HCT116 (cell line): Measurements from ENCODE around the gene ALDH1L1. TPM values are rescaled to one million over a fixed set of nuclear protein-coding genes. Genes with fewer than 3 reads are reported as not detected.

Experiments used
- ATAC-seq: fragments of 200-7000 bp; cut with Tn5 transposase; 2 replicates; pipeline ENCODE4 v1.9.1; 2020; ENCODE audit warnings: mild to moderate bottlenecking, moderate library complexity
- BruUV-seq: library from RNA; stranded (reverse); fragments of 400-500 nt; replicated peaks from 2 replicates; lab custom pipeline; 2021; lab: Mats Ljungman, UMichigan
- CTCF ChIA-PET: fragments of 300-600 bp; sonication (Branson Sonifier 250); formaldehyde crosslinking; loops from one replicate; lab custom pipeline; 2021; ENCODE audit warnings: antibody characterized with exemption; lab: Charles Lee
- POLR2A ChIA-PET: fragments of 300-600, 350-600 bp; sonication (Branson Sonifier 250); formaldehyde crosslinking; loops from one replicate; lab custom pipeline; 2021; ENCODE audit warnings: antibody characterized with exemption; lab: Charles Lee
- RAD21 ChIA-PET, 2 experiments: fragments of 300-600 bp; sonication (Branson Sonifier 250); formaldehyde crosslinking; loops; one replicate each; lab custom pipeline; 2023; ENCODE audit warnings: low total read pairs in 2 of 2; ENCODE audit not compliant: uncharacterized antibody in 2 of 2, unreplicated experiment in 2 of 2, low non-redundant PET in 1 of 2; lab: Charles Lee
- DNase-seq: peaks from one replicate; pipeline ENCODE4 v3.0.0-alpha.2; 2010; ENCODE audit warnings: low read depth, low spot score
- H2AFZ ChIP-seq: fragments of 200-600 bp; shearing (Covaris generic), sonication (generic); 2 replicates; pipeline ENCODE4 v1.6.1; 2017; ENCODE audit warnings: low read depth, mixed run types, mixed read lengths, antibody characterized with exemption, low read length; ENCODE audit not compliant: poor library complexity, severe bottlenecking
- H3K27ac ChIP-seq: 2 replicates; pipeline ENCODE4 v1.5.1; 2012; ENCODE audit warnings: low read depth, low read length
- H3K27me3 ChIP-seq: fragments of 200-600 bp; sonication (generic); 2 replicates; pipeline ENCODE4 v1.6.1; 2016; ENCODE audit warnings: mixed run types, low read length, mixed read lengths; ENCODE audit not compliant: insufficient read depth
- H3K36me3 ChIP-seq, 2 experiments: fragments of 200-500 bp in 1 of 2; fragments of 200-600 bp in 1 of 2; sonication (Bioruptor generic) in 1 of 2; sonication (generic) in 1 of 2; 2 replicates each; pipeline versions ENCODE4 v1.5.1 to v1.6.1; 2014 to 2016; ENCODE audit warnings: low read length in 2 of 2, inconsistent platforms in 1 of 2, mixed read lengths in 1 of 2, mixed run types in 1 of 2; ENCODE audit not compliant: insufficient read depth in 2 of 2, control insufficient read depth in 1 of 2
- H3K4me1 ChIP-seq, 2 experiments: fragments of 200-600 bp in 1 of 2; sonication (generic) in 1 of 2; 2 replicates each; pipeline versions ENCODE4 v1.5.1 to v1.6.1; 2012 to 2017; ENCODE audit warnings: low read length in 2 of 2, inconsistent platforms in 1 of 2, mild to moderate bottlenecking in 1 of 2, mixed read lengths in 1 of 2, mixed run types in 1 of 2, moderate library complexity in 1 of 2; ENCODE audit not compliant: insufficient read depth in 2 of 2, control insufficient read depth in 1 of 2
- H3K4me2 ChIP-seq: fragments of 200-600 bp; sonication (generic); 2 replicates; pipeline ENCODE4 v1.6.1; 2017; ENCODE audit warnings: mixed run types, low read length, mixed read lengths
- H3K4me3 ChIP-seq, 2 experiments: fragments of 200-600 bp in 1 of 2; sonication (generic) in 1 of 2; replicated peaks in 1 of 2; 2 replicates each; pipeline ENCODE4 v1.5.1; 2011 to 2016; ENCODE audit warnings: low read length in 2 of 2, control low read depth in 1 of 2, low read depth in 1 of 2, mild to moderate bottlenecking in 1 of 2, mixed read lengths in 1 of 2, mixed run types in 1 of 2
- H3K79me2 ChIP-seq: fragments of 200-600 bp; sonication (generic); 2 replicates; pipeline ENCODE4 v1.6.1; 2017; ENCODE audit warnings: mild to moderate bottlenecking, mixed run types, low read length, moderate library complexity, mixed read lengths; ENCODE audit not compliant: insufficient read depth
- H3K9ac ChIP-seq: fragments of 200-600 bp; sonication (generic); 2 replicates; pipeline ENCODE4 v1.6.1; 2016; ENCODE audit warnings: low read length, mixed read lengths
- H3K9me2 ChIP-seq: fragments of 200-600 bp; sonication (generic), shearing (Covaris generic); 2 replicates; pipeline ENCODE4 v1.6.1; 2017; ENCODE audit warnings: mixed run types, mild to moderate bottlenecking, moderate library complexity; ENCODE audit not compliant: insufficient read depth
- H3K9me3 ChIP-seq, 2 experiments: fragments of 200-500 bp in 1 of 2; fragments of 200-600 bp in 1 of 2; sonication (Bioruptor generic) in 1 of 2; sonication (generic) in 1 of 2; 2 replicates each; pipeline ENCODE4 v1.6.1; 2014 to 2017; ENCODE audit warnings: low read length in 2 of 2, mixed read lengths in 2 of 2, inconsistent platforms in 1 of 2, low read depth in 1 of 2, mild to moderate bottlenecking in 1 of 2, mixed run types in 1 of 2, moderate library complexity in 1 of 2; ENCODE audit not compliant: control insufficient read depth in 1 of 2, insufficient read depth in 1 of 2
- H4K20me1 ChIP-seq: fragments of 200-600 bp; sonication (generic), shearing (Covaris generic); 2 replicates; pipeline ENCODE4 v1.6.1; 2017; ENCODE audit warnings: mixed run types, mild to moderate bottlenecking, moderate library complexity; ENCODE audit not compliant: insufficient read depth
- CEBPB ChIP-seq: IDR thresholded peaks from 2 replicates; pipeline ENCODE4 v1.6.1; 2012; ENCODE audit warnings: low read depth
- EGR1 ChIP-seq: IDR thresholded peaks from 2 replicates; pipeline ENCODE4 v1.6.1; 2012; ENCODE audit warnings: low read depth
- EZH2 ChIP-seq: fragments of 200-600 bp; sonication (generic); IDR thresholded peaks from 2 replicates; pipeline ENCODE4 v1.6.1; 2017; ENCODE audit warnings: antibody characterized with exemption, mixed run types
- POLR2A ChIP-seq: IDR thresholded peaks from 2 replicates; pipeline ENCODE4 v1.7.0; 2011; ENCODE audit warnings: borderline replicate concordance; ENCODE audit not compliant: insufficient read depth, insufficient read length; ENCODE audit errors: extremely low read depth
- POLR2AphosphoS5 ChIP-seq: IDR thresholded peaks from 2 replicates; pipeline ENCODE4 v1.6.1; 2011; ENCODE audit warnings: mild to moderate bottlenecking, low read depth, low read length, moderate library complexity
- SIN3A ChIP-seq: IDR thresholded peaks from 2 replicates; pipeline ENCODE4 v1.6.1; 2012; ENCODE audit warnings: low read depth
- TCF7L2 ChIP-seq: IDR thresholded peaks from 2 replicates; pipeline ENCODE4 v1.7.0; 2011; ENCODE audit warnings: borderline replicate concordance, inconsistent platforms; ENCODE audit not compliant: insufficient read depth, insufficient read length; ENCODE audit errors: extremely low read depth
- YY1 ChIP-seq: IDR thresholded peaks from 2 replicates; pipeline ENCODE4 v1.6.1; 2011; ENCODE audit warnings: low read length, low read depth, moderate library complexity, mild to moderate bottlenecking; ENCODE audit not compliant: insufficient replicate concordance; ENCODE audit errors: extremely low read depth
- ZFX ChIP-seq: fragments of 450-650 bp; IDR thresholded peaks from 2 replicates; pipeline ENCODE4 v1.6.1; 2017
- ZNF274 ChIP-seq: fragments of 200-500 bp; sonication (Bioruptor generic); IDR thresholded peaks from 2 replicates; pipeline ENCODE4 v1.6.1; 2014; ENCODE audit warnings: mild to moderate bottlenecking, low read depth, low read length, inconsistent platforms
- intact Hi-C: fragments of 100-400 bp; cut with micrococcal nuclease; formaldehyde crosslinking; loops from 2 replicates; pipeline ENCODE4 v1.10.0; 2022
- total RNA-seq: library from RNA; stranded (reverse); gene quantifications from one replicate; pipeline ENCODE4 v1.2.1, GENCODE V29; 2021; ENCODE audit not compliant: unreplicated experiment
- TF ChIP-seq, protein P1 (sequence below): IDR thresholded peaks from 2 replicates; pipeline ENCODE4 v1.6.1; 2012; ENCODE audit warnings: low read depth
- TF ChIP-seq, protein P2 (sequence below): IDR thresholded peaks from 2 replicates; pipeline ENCODE4 v1.6.1; 2012
- TF ChIP-seq, protein P3 (sequence below), 3 experiments: fragments of 200-600 bp in 1 of 3; sonication (generic) in 1 of 3; IDR thresholded peaks in 2 of 3; conservative IDR thresholded peaks in 1 of 3; 2 replicates each; pipeline ENCODE4 v1.5.1; 2012 to 2017; ENCODE audit warnings: low read depth in 2 of 3, low read length in 2 of 3, antibody characterized with exemption in 1 of 3, borderline replicate concordance in 1 of 3, control low read depth in 1 of 3, mild to moderate bottlenecking in 1 of 3, mixed read lengths in 1 of 3, mixed run types in 1 of 3, moderate library complexity in 1 of 3; ENCODE audit not compliant: insufficient read depth in 1 of 3
- TF ChIP-seq, protein P4 (sequence below): IDR thresholded peaks from 2 replicates; pipeline ENCODE4 v1.6.1; 2011; ENCODE audit warnings: mild to moderate bottlenecking, low read length, moderate library complexity; ENCODE audit not compliant: insufficient replicate concordance; ENCODE audit errors: extremely low read depth

The ALDH1L1 gene
- total RNA-seq, 1 experiment from 2014 or later: 0.81 TPM

DNA sequence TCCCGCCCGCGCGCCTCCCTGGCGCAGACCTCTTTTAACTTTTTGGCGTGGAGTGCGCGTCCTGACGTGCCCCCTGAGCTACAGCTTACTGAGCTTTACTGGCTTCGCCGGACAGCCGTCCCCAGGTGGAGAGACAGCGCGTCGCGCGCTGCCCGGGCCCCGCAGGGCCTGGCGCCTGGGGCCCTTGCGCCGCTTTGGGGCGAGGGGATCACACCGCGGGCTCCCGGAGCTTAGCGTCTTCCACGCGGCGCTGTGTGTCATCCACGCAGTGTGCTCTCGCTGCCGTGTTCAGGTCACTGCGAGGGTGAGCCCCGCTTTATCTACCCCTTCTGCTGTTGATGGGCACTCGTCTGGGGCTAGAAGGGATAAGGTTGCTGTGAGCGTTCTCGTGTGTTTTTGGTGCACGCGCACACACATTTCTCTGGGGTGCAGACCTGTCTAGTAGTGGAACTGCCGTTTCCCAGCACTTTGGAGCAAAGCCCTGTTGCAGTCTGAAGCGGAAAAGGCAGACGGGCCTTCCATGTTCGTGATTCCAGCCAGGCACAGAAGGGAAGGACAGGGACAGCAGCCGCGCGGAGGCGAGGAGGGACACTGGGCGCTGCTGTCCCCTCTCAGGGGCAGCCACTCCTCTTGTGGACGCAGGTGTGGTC is 33.1 kb upstream of the ALDH1L1 start (continued):
- TF ChIP-seq, protein P1, sequence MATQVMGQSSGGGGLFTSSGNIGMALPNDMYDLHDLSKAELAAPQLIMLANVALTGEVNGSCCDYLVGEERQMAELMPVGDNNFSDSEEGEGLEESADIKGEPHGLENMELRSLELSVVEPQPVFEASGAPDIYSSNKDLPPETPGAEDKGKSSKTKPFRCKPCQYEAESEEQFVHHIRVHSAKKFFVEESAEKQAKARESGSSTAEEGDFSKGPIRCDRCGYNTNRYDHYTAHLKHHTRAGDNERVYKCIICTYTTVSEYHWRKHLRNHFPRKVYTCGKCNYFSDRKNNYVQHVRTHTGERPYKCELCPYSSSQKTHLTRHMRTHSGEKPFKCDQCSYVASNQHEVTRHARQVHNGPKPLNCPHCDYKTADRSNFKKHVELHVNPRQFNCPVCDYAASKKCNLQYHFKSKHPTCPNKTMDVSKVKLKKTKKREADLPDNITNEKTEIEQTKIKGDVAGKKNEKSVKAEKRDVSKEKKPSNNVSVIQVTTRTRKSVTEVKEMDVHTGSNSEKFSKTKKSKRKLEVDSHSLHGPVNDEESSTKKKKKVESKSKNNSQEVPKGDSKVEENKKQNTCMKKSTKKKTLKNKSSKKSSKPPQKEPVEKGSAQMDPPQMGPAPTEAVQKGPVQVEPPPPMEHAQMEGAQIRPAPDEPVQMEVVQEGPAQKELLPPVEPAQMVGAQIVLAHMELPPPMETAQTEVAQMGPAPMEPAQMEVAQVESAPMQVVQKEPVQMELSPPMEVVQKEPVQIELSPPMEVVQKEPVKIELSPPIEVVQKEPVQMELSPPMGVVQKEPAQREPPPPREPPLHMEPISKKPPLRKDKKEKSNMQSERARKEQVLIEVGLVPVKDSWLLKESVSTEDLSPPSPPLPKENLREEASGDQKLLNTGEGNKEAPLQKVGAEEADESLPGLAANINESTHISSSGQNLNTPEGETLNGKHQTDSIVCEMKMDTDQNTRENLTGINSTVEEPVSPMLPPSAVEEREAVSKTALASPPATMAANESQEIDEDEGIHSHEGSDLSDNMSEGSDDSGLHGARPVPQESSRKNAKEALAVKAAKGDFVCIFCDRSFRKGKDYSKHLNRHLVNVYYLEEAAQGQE: no peak

DNA sequence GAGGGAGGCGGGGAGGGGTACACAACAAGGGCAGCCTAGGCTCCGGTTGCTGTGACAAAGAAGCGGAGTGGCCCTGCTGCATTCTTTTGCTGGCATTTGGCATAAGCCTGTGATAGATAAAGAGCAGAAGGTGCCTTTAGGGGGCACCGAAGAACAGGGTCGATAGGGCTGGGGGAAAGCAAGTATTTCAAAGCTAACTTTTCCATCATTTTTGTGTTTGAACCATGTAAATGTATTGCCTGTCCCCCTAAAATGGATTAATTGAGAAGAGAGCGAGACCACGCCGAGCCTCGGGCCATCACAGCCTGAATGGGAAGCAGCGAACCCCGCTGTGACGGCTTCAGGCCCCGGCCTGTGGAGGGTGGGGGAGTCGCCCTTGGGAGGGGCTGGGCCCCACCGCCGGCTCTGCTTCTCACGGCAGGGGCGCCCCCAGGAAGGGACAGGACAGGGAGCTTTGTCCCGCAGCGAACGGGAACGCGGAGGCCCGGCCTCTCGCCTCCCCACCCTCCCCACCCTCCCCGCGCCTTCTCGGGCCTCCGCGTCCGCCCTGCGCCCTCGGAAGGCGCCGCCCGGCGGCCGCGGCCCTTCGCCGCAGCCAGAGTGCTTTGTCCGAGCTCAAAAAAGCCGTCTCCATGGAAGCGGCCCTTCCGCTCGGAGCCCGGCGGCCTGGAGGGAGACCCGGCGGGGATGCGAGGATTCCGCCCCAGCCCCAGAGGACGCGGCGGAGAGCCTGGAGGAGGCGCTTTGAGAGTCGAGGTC is 32.4 kb upstream of the ALDH1L1 start:
- ATAC-seq (peak; percentile 61), DNase-seq (no peak)
- Histone ChIP-seq H3K4me1 (peaks cover 26 to 51% of the 10 kb centered on the region in 2 experiments), H4K20me1 (no peaks in the 10 kb centered on the region), H3K27me3 (no peaks in the 10 kb centered on the region), H3K4me3 (peak overlapping the region; percentile 28 to 50), H2AFZ (peak overlapping the region; percentile 32), H3K27ac (peak overlapping the region; percentile 52), H3K79me2 (no peaks in the 10 kb centered on the region), H3K9me3 (no peaks in the 10 kb centered on the region), H3K36me3 (no peaks in the 10 kb centered on the region), H3K4me2 (peak overlapping the region; percentile 74), H3K9ac (peak overlapping the region; percentile 45), H3K9me2 (no peaks in the 10 kb centered on the region)
- POLR2A ChIA-PET: no interaction called here
- no TSS peak for BruUV-seq
- RAD21 ChIA-PET: interaction anchor here (0.6 to 0.7 kb wide), 3 partner anchors 78 to 264 kb away, joined by 4 read pairs; no protein-coding TSS in a partner anchor
- CTCF ChIA-PET: interaction anchor here (0.6 to 1.1 kb wide), 4 partner anchors 78 to 295 kb away, joined by 3 to 4 read pairs (median 4); no protein-coding TSS in a partner anchor
- intact Hi-C loops: no loop called here
- TF ChIP-seq ZFX (peak; percentile 37; the same call in 1 of the 2 replicates), POLR2AphosphoS5 (no peak; the same call in 1 of the 2 replicates), YY1 (peak; percentile 39), ZNF274 (no peak), EGR1 (no peak), TCF7L2 (no peak), SIN3A (no peak), CEBPB (no peak), POLR2A (no peak), EZH2 (no peak)
- TF ChIP-seq, protein P2, sequence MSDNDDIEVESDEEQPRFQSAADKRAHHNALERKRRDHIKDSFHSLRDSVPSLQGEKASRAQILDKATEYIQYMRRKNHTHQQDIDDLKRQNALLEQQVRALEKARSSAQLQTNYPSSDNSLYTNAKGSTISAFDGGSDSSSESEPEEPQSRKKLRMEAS: no peak
- TF ChIP-seq, protein P3, sequence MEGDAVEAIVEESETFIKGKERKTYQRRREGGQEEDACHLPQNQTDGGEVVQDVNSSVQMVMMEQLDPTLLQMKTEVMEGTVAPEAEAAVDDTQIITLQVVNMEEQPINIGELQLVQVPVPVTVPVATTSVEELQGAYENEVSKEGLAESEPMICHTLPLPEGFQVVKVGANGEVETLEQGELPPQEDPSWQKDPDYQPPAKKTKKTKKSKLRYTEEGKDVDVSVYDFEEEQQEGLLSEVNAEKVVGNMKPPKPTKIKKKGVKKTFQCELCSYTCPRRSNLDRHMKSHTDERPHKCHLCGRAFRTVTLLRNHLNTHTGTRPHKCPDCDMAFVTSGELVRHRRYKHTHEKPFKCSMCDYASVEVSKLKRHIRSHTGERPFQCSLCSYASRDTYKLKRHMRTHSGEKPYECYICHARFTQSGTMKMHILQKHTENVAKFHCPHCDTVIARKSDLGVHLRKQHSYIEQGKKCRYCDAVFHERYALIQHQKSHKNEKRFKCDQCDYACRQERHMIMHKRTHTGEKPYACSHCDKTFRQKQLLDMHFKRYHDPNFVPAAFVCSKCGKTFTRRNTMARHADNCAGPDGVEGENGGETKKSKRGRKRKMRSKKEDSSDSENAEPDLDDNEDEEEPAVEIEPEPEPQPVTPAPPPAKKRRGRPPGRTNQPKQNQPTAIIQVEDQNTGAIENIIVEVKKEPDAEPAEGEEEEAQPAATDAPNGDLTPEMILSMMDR (IDR thresholded peaks at IDR 0.05 in 2 of 3, conservative IDR thresholded peaks at IDR 0.05 in 1 of 3; ENCODE audit: borderline replicate concordance in 1 of 3, insufficient read depth in 1 of 3, low read depth in 2 of 3, low read length in 2 of 3): peak in 2 of 3 experiments; percentile 15 to 22; a peak in 1 of 6 replicates
- TF ChIP-seq, protein P4, sequence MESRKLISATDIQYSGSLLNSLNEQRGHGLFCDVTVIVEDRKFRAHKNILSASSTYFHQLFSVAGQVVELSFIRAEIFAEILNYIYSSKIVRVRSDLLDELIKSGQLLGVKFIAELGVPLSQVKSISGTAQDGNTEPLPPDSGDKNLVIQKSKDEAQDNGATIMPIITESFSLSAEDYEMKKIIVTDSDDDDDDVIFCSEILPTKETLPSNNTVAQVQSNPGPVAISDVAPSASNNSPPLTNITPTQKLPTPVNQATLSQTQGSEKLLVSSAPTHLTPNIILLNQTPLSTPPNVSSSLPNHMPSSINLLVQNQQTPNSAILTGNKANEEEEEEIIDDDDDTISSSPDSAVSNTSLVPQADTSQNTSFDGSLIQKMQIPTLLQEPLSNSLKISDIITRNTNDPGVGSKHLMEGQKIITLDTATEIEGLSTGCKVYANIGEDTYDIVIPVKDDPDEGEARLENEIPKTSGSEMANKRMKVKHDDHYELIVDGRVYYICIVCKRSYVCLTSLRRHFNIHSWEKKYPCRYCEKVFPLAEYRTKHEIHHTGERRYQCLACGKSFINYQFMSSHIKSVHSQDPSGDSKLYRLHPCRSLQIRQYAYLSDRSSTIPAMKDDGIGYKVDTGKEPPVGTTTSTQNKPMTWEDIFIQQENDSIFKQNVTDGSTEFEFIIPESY: no peak
